ENCODE results near the gene NSG1.

- no peak for TF ChIP-seq POLR2AphosphoS5 (IDR thresholded peaks at IDR 0.05; ENCODE audit: low read depth, low read length)
- TF ChIP-seq POLR2A (IDR thresholded peaks at IDR 0.05; ENCODE audit: low read depth, low read length) = no peak
- TF ChIP-seq TAF1 (IDR thresholded peaks at IDR 0.05; ENCODE audit: low read depth, low read length) = no peak
- TF ChIP-seq SPI1 (IDR thresholded peaks at IDR 0.05; ENCODE audit: low read depth, low read length) = no peak
Measured at GRCh38 chr4:4396628-4397440, 9.9 kb downstream of the NSG1 start.

Measured in GM12891 (cell line).